GM12874 (cell line): ENCODE results near the gene SLC25A52.

Source experiments
- TF ChIP-seq, protein P1 (sequence below): IDR thresholded peaks from 2 replicates; pipeline ENCODE4 v1.5.1; 2011; ENCODE audit warnings: low read depth, mild to moderate bottlenecking, control low read depth, low read length, moderate library complexity; ENCODE audit not compliant: insufficient read depth

The SLC25A52 gene

DNA sequence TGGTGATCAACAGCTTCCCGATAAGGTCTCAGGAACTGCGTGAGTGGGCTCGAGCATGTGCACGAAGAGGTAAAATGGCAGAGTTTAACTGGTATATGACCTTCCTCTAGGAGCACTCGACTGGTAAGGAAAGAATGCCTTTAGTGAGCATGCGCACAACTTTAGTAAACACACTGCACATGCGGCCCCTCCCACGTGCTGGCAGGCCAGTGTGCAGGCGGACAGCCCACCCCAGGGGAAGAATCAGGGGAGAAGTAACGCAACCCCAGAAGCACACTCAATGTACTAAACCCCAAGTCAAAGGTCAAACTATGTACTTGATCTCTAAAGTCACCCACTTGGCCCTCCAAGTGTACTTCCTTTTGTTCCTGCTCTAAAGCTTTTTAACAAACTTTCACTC is 28.7 kb upstream of the SLC25A52 start:
- TF ChIP-seq, protein P1, sequence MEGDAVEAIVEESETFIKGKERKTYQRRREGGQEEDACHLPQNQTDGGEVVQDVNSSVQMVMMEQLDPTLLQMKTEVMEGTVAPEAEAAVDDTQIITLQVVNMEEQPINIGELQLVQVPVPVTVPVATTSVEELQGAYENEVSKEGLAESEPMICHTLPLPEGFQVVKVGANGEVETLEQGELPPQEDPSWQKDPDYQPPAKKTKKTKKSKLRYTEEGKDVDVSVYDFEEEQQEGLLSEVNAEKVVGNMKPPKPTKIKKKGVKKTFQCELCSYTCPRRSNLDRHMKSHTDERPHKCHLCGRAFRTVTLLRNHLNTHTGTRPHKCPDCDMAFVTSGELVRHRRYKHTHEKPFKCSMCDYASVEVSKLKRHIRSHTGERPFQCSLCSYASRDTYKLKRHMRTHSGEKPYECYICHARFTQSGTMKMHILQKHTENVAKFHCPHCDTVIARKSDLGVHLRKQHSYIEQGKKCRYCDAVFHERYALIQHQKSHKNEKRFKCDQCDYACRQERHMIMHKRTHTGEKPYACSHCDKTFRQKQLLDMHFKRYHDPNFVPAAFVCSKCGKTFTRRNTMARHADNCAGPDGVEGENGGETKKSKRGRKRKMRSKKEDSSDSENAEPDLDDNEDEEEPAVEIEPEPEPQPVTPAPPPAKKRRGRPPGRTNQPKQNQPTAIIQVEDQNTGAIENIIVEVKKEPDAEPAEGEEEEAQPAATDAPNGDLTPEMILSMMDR, result no peak

DNA sequence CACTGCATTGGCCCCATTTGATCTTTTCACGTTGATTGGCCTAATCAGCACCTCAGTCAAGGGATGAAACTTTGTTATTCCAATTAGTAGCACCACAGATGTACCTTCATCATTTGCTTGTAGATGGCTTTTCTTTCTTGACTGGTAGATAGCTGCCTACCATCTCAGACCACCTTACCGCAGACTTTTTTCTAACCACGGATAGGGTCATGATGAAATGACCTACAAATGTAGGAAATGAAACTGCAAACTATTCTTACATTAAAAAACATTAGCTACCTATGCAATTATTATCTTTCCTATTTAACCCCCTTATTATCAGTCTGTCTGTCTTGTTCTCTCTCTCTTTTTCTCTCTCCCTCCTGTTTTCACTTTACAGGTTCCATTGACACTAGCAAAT is 22.4 kb upstream of the SLC25A52 start:
- TF ChIP-seq, protein P1, result no peak

DNA sequence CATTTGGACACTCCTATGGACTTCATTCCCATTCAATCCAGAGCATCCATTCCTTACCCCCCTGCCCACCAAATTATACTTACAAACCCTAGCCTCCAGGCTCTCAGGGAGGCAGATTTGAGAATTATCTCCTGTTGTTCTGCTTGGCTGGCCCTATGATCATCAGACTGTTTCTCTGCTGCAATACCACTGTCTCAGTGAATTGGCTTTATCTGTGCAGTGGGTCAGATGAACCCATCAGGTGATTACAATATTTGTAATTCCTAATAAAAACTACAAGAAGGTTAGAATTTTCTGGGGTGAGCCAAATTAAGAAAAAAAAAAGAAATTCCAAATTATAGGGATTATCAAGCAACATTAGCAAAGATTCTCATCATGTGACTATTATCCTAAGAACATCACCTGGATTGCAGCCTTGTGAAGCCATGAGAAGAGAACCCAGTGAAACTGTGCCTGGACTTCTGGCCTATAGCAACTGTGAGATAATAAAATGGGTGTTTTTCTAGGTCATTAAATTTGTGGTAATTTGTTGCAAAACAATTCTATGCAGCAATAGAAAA is 17.8 kb upstream of the SLC25A52 start:
- TF ChIP-seq, protein P1, result no peak

DNA sequence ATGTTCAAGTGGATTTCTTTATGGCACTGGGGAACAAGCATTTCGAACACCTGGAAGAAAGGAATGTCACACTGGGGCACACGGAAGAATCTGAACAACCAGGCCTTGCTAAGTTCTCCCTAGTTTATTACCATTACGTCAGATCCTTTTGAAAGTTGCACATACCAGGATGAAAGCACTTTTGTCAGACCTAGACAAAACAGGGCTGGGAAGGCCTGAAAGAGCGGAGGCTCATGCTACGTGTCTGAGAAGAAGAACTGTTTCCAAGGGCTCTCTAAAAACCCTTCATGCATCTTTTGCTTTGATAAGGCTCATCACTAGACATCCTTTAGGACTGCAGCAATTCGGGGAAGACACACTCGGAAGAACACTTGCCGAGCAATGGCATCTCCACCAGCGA is 15.4 kb upstream of the SLC25A52 start:
- TF ChIP-seq, protein P1, result no peak

DNA sequence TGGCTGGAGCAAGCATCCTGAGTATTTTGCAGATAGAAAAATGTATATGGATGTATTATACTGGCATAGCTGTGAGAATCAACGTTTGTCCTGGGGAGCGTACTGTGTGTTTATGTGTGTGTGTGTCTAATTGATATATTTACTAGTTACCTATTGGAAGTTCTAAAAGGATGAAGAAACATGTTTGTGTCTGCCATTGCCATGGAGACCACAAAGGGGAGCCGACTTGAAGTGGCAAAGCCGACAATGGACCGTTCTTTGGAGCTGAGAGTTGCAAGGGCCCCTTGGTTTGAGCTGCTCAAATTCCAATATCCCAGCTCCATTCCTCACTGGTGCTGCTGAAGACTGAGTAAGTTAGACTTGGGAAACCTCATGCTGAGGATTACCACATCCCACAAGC is 14.3 kb upstream of the SLC25A52 start:
- TF ChIP-seq, protein P1, result no peak

DNA sequence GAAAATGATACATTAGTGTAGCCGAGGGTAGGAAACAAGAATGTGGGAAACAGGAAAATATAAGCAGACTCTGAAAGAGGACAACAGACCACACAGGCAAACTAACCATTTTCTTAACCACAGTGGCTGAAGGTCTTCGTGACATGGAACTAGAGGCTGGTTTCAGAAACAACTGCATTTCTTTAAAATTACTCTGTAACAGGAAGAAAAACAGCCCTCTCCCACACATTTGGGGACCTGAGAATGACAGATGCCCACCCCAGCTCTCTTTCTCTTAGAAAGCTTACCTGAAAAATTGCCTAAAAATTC is 13.8 kb upstream of the SLC25A52 start:
- TF ChIP-seq, protein P1, result no peak

DNA sequence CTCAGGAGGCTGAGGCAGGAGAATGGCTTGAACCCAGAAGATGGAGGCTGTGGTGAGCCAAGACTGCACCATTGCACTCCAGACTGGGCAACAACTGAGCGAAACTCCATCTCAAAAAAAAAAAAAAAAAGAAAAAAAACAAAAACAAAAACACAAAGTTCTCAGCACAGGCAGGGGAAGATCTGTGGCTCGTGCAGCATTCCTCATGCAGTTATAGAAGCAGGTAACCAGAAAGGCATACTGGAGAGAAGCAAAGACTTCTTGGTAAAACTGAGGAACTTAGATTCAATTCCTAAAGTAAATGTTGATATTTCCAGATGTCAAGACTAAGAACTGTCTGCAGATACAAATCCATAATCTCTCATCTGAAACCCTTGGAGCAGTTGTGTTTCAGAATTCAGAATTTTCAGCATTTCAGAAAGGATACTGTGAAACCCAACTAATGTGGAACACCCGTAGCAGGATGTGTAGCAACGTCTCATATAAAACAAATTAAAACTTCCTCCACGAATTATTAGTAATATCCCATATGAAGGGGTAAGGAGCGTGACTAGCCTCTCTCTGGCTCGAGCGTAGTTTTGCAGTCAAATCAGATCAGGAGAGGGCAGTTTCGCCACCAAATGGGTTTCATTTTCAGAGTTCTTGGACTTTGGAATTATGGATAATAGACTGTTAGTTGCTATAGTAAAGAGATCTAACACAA is 13.2 kb upstream of the SLC25A52 start:
- TF ChIP-seq, protein P1, result no peak
